DMS79 treated with DMSO at 0.1 percent for 48 hours (cell line): ENCODE data around the gene TRMT6.

Experiments used
- DNase-seq: peaks from one replicate; lab custom pipeline; 2025; lab: John Stamatoyannopoulos, UW

The TRMT6 gene

GRCh38 chr20:5947276-5947675 lies 3.1 kb downstream of the TRMT6 start:
- no peak for DNase-seq

GRCh38 chr20:5945963-5946362 lies 4.4 kb downstream of the TRMT6 start:
- DNase-seq = no peak

- DNase-seq = no peak
These were observed 11.8 kb downstream of the TRMT6 start for GRCh38 chr20:5938456-5939029.

- no peak for DNase-seq
These were observed 14.1 kb downstream of the TRMT6 start for GRCh38 chr20:5936238-5936637.

- no peak for DNase-seq
These were observed 14.9 kb downstream of the TRMT6 start for GRCh38 chr20:5935384-5935783.

GRCh38 chr20:5933802-5934436 lies 16.4 kb downstream of the TRMT6 start:
- DNase-seq = no peak

GRCh38 chr20:5932796-5933195 lies 17.5 kb downstream of the TRMT6 start:
- DNase-seq = no peak

GRCh38 chr20:5931411-5931810 lies 18.9 kb downstream of the TRMT6 start:
- DNase-seq = no peak

- DNase-seq = no peak
These were observed 21.3 kb downstream of the TRMT6 start for GRCh38 chr20:5928836-5929715.

- no peak for DNase-seq
These were observed 22.4 kb downstream of the TRMT6 start for GRCh38 chr20:5927749-5928462.

GRCh38 chr20:5925551-5925950 lies 24.8 kb downstream of the TRMT6 start:
- DNase-seq = no peak

GRCh38 chr20:5923493-5923892 lies 26.8 kb downstream of the TRMT6 start:
- DNase-seq = no peak

- DNase-seq = no peak
These were observed 29.8 kb downstream of the TRMT6 start for GRCh38 chr20:5920581-5920980.

- no peak for DNase-seq
These were observed 30.4 kb downstream of the TRMT6 start for GRCh38 chr20:5919626-5920544.

- no peak for DNase-seq
These were observed 31.3 kb downstream of the TRMT6 start for GRCh38 chr20:5918856-5919625.

- DNase-seq = no peak
These were observed 35.5 kb downstream of the TRMT6 start for GRCh38 chr20:5914859-5915258.

GRCh38 chr20:5913166-5913565 lies 37.2 kb downstream of the TRMT6 start:
- DNase-seq = no peak

- peak; percentile 4 for DNase-seq
These were observed 40.1 kb downstream of the TRMT6 start for GRCh38 chr20:5910186-5910585.

- no peak for DNase-seq
These were observed 41.4 kb downstream of the TRMT6 start for GRCh38 chr20:5908981-5909380.

GRCh38 chr20:5900908-5901307 lies 49.4 kb downstream of the TRMT6 start:
- no peak for DNase-seq

- DNase-seq = no peak
These were observed 50.9 kb downstream of the TRMT6 start for GRCh38 chr20:5899444-5899843.
